GM19193 (cell line): ENCODE measurements around the gene TRIO.

ENCODE experiments used
- POLR2A ChIP-seq: IDR thresholded peaks from 4 replicates; pipeline ENCODE4 v1.6.1; 2011; ENCODE audit not compliant: insufficient read depth, insufficient read length; ENCODE audit errors: extremely low read depth

Gene TRIO

GRCh38 chr5:14240359-14240758, 97.2 kb downstream of the TRIO start:
- TF ChIP-seq POLR2A = no peak

- TF ChIP-seq POLR2A = no peak
Observed at GRCh38 chr5:14241141-14241540, 98.0 kb downstream of the TRIO start.

DNA sequence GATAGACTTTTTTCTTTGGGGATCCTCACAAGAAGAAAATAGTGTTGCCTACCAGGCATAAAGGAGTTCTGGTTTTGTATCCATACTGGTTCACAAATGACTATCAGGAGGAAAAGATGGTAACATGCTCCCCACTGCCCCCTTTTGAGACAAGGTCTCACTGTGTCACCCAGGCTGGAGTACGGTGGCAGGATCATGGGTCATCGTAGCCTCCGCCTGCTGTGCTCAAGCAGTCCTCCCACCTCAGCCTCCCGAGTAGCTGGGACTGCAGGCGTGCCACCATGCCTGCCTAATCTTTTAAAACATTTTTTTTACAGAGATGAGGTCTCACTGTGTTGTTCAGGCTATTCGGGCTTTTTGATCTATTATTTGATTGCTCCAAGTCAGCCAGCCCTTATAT, 99.3 kb downstream of the TRIO start:
- TF ChIP-seq POLR2A = no peak

DNA sequence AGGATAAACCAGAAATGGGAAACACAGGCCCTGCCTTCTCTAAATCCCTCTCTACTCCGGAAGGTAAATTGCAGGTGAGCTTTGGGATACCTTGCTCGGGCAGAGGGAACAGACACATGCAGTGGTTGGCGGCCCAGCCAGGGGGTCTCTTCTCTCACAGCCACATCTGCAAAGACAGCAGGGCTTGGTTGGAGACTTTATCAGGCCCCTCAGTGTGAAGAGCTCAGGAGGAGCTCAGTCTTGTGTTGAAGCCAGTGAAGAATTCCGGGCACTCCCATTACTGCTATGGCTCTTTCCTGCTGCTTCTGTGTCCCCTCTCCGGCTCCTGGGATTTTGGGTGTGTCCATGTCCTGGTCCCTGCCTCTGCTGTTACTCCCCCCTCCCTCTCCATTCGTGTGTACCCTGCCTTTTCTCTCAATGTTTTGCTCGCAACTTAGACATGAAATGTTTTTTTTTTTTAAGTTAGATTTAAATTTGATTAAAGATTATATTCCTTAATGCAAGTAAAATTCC, 99.8 kb downstream of the TRIO start:
- TF ChIP-seq POLR2A = no peak

GRCh38 chr5:14243766-14244165, 100.6 kb downstream of the TRIO start:
- no peak for TF ChIP-seq POLR2A

GRCh38 chr5:14244721-14245120, 101.6 kb downstream of the TRIO start:
- TF ChIP-seq POLR2A = no peak

GRCh38 chr5:14245132-14245925, 102.2 kb downstream of the TRIO start:
- no peak for TF ChIP-seq POLR2A

DNA sequence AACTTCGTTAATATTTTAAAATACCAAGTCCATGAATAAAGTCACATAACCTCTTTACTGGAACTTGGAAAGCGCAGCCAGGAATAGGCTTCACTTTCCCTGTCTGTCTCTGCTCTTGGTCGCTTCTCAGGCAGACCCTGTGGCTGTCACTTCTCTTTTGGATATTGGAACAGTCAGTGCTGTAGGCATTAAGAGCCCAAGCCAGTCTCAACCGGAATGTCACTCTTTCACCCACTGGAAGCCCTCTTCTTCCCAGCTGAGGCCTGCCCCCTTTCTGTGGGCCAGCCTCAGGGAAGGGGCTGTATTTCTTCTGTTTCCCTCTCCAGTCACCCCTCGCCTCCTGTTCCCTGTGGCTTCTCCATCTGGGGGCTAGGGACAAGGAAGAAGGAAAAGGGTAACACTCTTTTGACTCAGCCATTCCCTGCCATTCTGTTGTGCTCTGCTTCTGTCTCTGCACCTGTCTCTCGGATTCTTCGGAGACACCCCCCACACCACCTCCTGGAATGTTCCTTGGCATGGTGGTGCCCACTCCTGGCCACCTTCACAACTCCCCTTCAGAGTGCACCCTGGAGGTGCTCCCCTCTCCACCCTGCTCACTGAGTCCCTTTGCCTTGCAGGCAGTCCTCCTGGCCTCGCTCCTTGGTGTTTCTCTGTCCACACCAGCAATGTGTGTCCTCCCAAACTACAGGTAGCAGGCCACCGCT, 103.4 kb downstream of the TRIO start:
- TF ChIP-seq POLR2A = no peak

- TF ChIP-seq POLR2A = no peak
Observed at GRCh38 chr5:14247054-14247386, 103.9 kb downstream of the TRIO start.

GRCh38 chr5:14249258-14250082, 106.3 kb downstream of the TRIO start:
- no peak for TF ChIP-seq POLR2A

- no peak for TF ChIP-seq POLR2A
Observed at GRCh38 chr5:14250084-14250695, 107.0 kb downstream of the TRIO start.

GRCh38 chr5:14250748-14251701, 107.9 kb downstream of the TRIO start:
- no peak for TF ChIP-seq POLR2A

GRCh38 chr5:14251733-14252132, 108.6 kb downstream of the TRIO start:
- TF ChIP-seq POLR2A = no peak

DNA sequence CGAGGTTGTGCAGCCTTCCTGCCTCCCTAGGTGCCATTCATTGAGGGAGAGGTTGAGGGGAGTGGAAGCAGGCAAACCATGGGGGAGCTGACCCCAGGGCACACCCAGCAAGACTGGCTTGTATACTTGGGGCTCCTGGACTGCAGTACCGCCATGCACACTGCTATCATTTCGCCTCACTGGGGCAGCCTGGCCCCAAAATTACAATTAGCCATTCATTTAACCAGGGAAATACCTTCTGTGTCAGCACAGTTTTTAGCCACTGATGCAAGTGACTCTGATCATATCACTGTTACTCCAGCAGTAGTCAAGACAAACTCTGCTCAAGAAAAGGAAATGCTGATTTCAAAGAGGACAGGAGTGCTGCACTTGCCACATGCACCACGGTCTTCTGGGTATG, 109.7 kb downstream of the TRIO start:
- TF ChIP-seq POLR2A = no peak
